ENCODE results near the gene BSPRY.

DNA sequence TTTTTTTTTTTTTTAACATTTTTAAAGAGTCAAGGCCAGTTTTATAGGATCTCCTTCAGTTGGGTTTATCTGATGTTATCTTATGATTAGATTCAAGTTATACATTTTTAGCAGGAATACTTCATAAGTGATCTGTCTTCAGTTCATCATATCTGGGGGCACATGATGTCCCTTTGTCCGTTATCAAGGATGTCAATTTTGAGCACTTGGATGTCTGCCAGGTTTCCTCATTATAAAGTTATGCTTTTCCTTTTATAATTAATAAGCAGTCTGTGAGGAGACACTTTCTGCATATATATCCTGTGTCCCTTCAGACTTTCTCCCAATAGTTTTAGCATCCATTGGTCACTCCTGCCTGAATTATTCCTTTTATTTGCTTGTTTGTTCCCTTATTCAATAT, 15.6 kb downstream of the BSPRY start:
- TF ChIP-seq, protein P1, sequence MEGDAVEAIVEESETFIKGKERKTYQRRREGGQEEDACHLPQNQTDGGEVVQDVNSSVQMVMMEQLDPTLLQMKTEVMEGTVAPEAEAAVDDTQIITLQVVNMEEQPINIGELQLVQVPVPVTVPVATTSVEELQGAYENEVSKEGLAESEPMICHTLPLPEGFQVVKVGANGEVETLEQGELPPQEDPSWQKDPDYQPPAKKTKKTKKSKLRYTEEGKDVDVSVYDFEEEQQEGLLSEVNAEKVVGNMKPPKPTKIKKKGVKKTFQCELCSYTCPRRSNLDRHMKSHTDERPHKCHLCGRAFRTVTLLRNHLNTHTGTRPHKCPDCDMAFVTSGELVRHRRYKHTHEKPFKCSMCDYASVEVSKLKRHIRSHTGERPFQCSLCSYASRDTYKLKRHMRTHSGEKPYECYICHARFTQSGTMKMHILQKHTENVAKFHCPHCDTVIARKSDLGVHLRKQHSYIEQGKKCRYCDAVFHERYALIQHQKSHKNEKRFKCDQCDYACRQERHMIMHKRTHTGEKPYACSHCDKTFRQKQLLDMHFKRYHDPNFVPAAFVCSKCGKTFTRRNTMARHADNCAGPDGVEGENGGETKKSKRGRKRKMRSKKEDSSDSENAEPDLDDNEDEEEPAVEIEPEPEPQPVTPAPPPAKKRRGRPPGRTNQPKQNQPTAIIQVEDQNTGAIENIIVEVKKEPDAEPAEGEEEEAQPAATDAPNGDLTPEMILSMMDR (IDR thresholded peaks at IDR 0.05; ENCODE audit: poor library complexity, severe bottlenecking): no peak
- TF ChIP-seq POLR2AphosphoS5 (IDR thresholded peaks at IDR 0.05) (no peak), EZH2 (IDR thresholded peaks at IDR 0.05; ENCODE audit: borderline replicate concordance, insufficient read depth, low read length, poor library complexity, severe bottlenecking) (no peak), EP300 (conservative IDR thresholded peaks at IDR 0.05; ENCODE audit: poor library complexity, severe bottlenecking) (no peak), SMC3 (conservative IDR thresholded peaks at IDR 0.05; ENCODE audit: poor library complexity) (no peak), RAD21 (conservative IDR thresholded peaks at IDR 0.05) (no peak)

Data from neural cell (in vitro differentiated cells).